HepG2 (cell line): ENCODE data around the gene GOLPH3. TPM values are rescaled to one million over a fixed set of nuclear protein-coding genes. Genes with fewer than 3 reads are reported as not detected.

Experiments used
- AGO2 ChIP-seq: fragments of 200-400 bp; formaldehyde crosslinking; optimal IDR thresholded peaks from 2 replicates; pipeline ENCODE3; 2017; ENCODE audit warnings: mild to moderate bottlenecking, low read depth, low read length, moderate library complexity
- DRAP1 ChIP-seq: IDR thresholded peaks from 2 replicates; pipeline ENCODE4 v1.6.1; 2016; ENCODE audit warnings: missing genetic modification reagents, missing compliant biosample characterization
- KDM3A ChIP-seq: IDR thresholded peaks from 2 replicates; pipeline ENCODE4 v1.6.1; 2018; ENCODE audit warnings: low read depth, missing compliant biosample characterization
- MBNL3 ChIP-seq: fragments of 250-450 bp; sonication (Bioruptor Pico); conservative IDR thresholded peaks from 2 replicates; pipeline ENCODE4 v1.8.0; 2022; ENCODE audit warnings: mild to moderate bottlenecking, inconsistent platforms
- NFE2L2 ChIP-seq: fragments of 150-350 bp; IDR thresholded peaks from 2 replicates; pipeline ENCODE4 v1.6.1; 2014; ENCODE audit warnings: low read length
- NFIB ChIP-seq: sonication (generic); formaldehyde crosslinking; IDR thresholded peaks from 2 replicates; pipeline ENCODE4 v1.9.0; 2021; ENCODE audit warnings: missing genetic modification reagents, mild to moderate bottlenecking, borderline replicate concordance
- ZFP1 ChIP-seq: IDR thresholded peaks from 2 replicates; pipeline ENCODE4 v1.6.1; 2016
- ZNF260 ChIP-seq: sonication (generic); formaldehyde crosslinking; IDR thresholded peaks from 2 replicates; pipeline ENCODE4 v1.4.0; 2020; ENCODE audit warnings: missing genetic modification reagents, low read depth, mild to moderate bottlenecking, borderline replicate concordance
- ZNF576 ChIP-seq: sonication (generic); formaldehyde crosslinking; IDR thresholded peaks from 2 replicates; pipeline ENCODE4 v1.4.0; 2020; ENCODE audit warnings: mild to moderate bottlenecking, missing genetic modification reagents
- ZNF607 ChIP-seq: sonication (generic); formaldehyde crosslinking; IDR thresholded peaks from 2 replicates; pipeline ENCODE4 v1.5.1; 2020; ENCODE audit warnings: missing genetic modification reagents, mild to moderate bottlenecking, borderline replicate concordance
- ZNF816 ChIP-seq: sonication (generic); formaldehyde crosslinking; IDR thresholded peaks from 2 replicates; pipeline ENCODE4 v1.8.0; 2022; ENCODE audit warnings: missing genetic modification reagents, mild to moderate bottlenecking, borderline replicate concordance
- ZNF883 ChIP-seq: sonication (generic); formaldehyde crosslinking; IDR thresholded peaks from 2 replicates; pipeline ENCODE4 v1.5.1; 2020; ENCODE audit warnings: mild to moderate bottlenecking, missing genetic modification reagents; ENCODE audit errors: not compliant biosample characterization
- polyA plus RNA-seq, 8 experiments: library from polyadenylated mRNA; depleted of rRNA in 3 of 8; stranded (reverse) in 7 of 8; unstranded in 1 of 8; fragments of >200 nt; fragmentation: Illumina TruSeq in 4 of 8; extraction: Trizol in 4 of 8; gene quantifications; 2 replicates each; pipeline versions ENCODE4 v1.2.1 to v1.2.3, GENCODE V29; 2011 to 2016; ENCODE audit warnings: low read depth in 4 of 8, missing spikeins in 1 of 8, mixed read lengths in 1 of 8; ENCODE audit not compliant: insufficient read depth in 1 of 8
- total RNA-seq, 5 experiments: library from RNA; depleted of rRNA; stranded (reverse); fragments of >200 nt; fragmentation: Illumina TruSeq; extraction: Trizol; gene quantifications; 2 replicates each; pipeline ENCODE4 v1.2.3, GENCODE V29; 2016; ENCODE audit warnings: low read depth in 1 of 5
- TF ChIP-seq, protein P1 (sequence below): sonication (generic); formaldehyde crosslinking; IDR thresholded peaks from 2 replicates; pipeline ENCODE4 v1.4.0; 2020; ENCODE audit warnings: mild to moderate bottlenecking, missing genetic modification reagents
- TF ChIP-seq, protein P2 (sequence below): sonication (generic); formaldehyde crosslinking; IDR thresholded peaks from 2 replicates; pipeline ENCODE4 v1.8.1; 2022; ENCODE audit warnings: low read depth, mild to moderate bottlenecking, missing genetic modification reagents
- TF ChIP-seq, protein P3 (sequence below): IDR thresholded peaks from 2 replicates; pipeline ENCODE4 v1.6.1; 2016; ENCODE audit warnings: missing biosample characterization, missing genetic modification reagents, low read depth
- TF ChIP-seq, protein P4 (sequence below): sonication (generic); formaldehyde crosslinking; IDR thresholded peaks from 2 replicates; pipeline ENCODE4 v1.5.0; 2020; ENCODE audit warnings: missing genetic modification reagents

GOLPH3 gene
- total and polyA plus RNA-seq, 2 of the 13 experiments (the other 11 are each of a cell fraction or from before 2014, with no cell fraction given) = 59.5 to 84.5 TPM

DNA sequence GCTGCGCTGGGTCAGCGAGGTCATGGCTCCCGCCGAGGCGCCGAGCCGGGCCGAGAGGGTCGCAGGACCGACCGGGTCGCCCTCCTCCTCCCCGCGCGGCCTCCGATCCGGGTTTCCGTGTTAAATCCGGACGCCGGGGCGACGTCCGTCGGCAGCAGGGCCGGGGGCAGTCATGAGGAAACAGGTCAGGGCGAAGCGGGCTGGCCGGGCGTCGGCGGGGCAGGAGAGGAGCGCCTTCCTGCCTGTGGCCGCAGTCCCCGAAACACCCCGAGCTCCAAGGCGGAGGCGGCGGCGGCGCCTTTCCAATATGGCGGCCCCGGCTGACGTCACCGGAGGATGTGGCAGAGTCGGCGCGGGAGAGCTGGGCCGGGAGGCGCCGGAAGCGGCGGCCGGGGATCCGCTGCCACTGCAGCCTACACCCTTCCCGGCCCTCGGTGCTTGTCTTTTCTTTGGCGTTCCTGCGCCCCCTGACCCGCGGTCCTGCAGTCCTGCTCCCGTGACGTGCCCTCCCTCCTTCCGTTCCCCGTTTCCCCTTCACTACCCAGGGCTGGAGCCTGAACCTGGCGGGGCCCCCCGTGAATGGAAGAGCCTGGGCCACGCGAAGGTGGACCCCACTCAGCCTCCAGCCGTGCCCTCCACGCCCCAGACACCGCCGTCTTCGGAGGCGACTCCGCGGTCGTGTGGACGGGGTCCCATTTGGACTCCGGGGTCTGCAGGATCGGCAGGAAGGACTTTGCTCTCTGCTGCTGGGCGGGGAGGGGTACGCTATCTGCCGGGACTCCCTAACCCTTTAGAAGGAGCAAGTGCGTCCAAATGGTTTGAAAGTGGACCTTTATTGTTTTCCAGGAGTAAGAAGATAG lies at the start of gene GOLPH3 (continued):
- TF ChIP-seq DRAP1 (CRISPR knock-in tag) = peak; percentile 63
- TF ChIP-seq NFIB (CRISPR knock-in tag) = no peak
- peak; percentile 75; the same call in 1 of the 2 replicates for TF ChIP-seq ZNF576 (CRISPR knock-in tag)
- TF ChIP-seq, protein P1, sequence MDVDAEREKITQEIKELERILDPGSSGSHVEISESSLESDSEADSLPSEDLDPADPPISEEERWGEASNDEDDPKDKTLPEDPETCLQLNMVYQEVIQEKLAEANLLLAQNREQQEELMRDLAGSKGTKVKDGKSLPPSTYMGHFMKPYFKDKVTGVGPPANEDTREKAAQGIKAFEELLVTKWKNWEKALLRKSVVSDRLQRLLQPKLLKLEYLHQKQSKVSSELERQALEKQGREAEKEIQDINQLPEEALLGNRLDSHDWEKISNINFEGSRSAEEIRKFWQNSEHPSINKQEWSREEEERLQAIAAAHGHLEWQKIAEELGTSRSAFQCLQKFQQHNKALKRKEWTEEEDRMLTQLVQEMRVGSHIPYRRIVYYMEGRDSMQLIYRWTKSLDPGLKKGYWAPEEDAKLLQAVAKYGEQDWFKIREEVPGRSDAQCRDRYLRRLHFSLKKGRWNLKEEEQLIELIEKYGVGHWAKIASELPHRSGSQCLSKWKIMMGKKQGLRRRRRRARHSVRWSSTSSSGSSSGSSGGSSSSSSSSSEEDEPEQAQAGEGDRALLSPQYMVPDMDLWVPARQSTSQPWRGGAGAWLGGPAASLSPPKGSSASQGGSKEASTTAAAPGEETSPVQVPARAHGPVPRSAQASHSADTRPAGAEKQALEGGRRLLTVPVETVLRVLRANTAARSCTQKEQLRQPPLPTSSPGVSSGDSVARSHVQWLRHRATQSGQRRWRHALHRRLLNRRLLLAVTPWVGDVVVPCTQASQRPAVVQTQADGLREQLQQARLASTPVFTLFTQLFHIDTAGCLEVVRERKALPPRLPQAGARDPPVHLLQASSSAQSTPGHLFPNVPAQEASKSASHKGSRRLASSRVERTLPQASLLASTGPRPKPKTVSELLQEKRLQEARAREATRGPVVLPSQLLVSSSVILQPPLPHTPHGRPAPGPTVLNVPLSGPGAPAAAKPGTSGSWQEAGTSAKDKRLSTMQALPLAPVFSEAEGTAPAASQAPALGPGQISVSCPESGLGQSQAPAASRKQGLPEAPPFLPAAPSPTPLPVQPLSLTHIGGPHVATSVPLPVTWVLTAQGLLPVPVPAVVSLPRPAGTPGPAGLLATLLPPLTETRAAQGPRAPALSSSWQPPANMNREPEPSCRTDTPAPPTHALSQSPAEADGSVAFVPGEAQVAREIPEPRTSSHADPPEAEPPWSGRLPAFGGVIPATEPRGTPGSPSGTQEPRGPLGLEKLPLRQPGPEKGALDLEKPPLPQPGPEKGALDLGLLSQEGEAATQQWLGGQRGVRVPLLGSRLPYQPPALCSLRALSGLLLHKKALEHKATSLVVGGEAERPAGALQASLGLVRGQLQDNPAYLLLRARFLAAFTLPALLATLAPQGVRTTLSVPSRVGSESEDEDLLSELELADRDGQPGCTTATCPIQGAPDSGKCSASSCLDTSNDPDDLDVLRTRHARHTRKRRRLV (CRISPR knock-in tag) = peak; percentile 91
- TF ChIP-seq ZFP1 (CRISPR knock-in tag) = peak; percentile 55; the same call in 1 of the 2 replicates
- TF ChIP-seq, protein P2, sequence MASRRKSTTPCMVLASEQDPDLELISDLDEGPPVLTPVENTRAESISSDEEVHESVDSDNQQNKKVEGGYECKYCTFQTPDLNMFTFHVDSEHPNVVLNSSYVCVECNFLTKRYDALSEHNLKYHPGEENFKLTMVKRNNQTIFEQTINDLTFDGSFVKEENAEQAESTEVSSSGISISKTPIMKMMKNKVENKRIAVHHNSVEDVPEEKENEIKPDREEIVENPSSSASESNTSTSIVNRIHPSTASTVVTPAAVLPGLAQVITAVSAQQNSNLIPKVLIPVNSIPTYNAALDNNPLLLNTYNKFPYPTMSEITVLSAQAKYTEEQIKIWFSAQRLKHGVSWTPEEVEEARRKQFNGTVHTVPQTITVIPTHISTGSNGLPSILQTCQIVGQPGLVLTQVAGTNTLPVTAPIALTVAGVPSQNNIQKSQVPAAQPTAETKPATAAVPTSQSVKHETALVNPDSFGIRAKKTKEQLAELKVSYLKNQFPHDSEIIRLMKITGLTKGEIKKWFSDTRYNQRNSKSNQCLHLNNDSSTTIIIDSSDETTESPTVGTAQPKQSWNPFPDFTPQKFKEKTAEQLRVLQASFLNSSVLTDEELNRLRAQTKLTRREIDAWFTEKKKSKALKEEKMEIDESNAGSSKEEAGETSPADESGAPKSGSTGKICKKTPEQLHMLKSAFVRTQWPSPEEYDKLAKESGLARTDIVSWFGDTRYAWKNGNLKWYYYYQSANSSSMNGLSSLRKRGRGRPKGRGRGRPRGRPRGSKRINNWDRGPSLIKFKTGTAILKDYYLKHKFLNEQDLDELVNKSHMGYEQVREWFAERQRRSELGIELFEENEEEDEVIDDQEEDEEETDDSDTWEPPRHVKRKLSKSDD (CRISPR knock-in tag) = peak; percentile 96
- TF ChIP-seq ZNF607 (CRISPR knock-in tag) = peak; percentile 85; the same call in 1 of the 2 replicates
- TF ChIP-seq MBNL3 (CRISPR knock-in tag) = no peak
- 0 out of 2 replicates have a peak, but pooled peaks have one; percentile 10 for TF ChIP-seq ZNF816 (CRISPR knock-in tag)
- no peak for TF ChIP-seq NFE2L2
- TF ChIP-seq ZNF260 (CRISPR knock-in tag) = 0 out of 2 replicates have a peak, but pooled peaks have one; percentile 25
- TF ChIP-seq KDM3A (CRISPR knock-in tag) = peak; percentile 51; the same call in 1 of the 2 replicates
- TF ChIP-seq, protein P3, sequence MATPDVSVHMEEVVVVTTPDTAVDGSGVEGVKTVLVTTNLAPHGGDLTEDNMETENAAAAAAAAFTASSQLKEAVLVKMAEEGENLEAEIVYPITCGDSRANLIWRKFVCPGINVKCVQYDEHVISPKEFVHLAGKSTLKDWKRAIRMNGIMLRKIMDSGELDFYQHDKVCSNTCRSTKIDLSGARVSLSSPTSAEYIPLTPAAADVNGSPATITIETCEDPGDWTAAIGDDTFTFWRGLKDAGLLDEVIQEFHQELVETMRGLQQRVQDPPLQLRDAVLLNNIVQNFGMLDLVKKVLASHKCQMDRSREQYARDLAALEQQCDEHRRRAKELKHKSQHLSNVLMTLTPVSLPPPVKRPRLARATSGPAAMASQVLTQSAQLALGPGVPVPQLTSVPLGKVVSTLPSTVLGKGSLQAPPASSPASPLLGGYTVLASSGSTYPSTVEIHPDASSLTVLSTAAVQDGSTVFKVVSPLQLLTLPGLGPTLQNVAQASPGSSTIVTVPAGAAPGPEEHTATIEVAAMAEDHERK (CRISPR knock-in tag) = no peak
- TF ChIP-seq, protein P4, sequence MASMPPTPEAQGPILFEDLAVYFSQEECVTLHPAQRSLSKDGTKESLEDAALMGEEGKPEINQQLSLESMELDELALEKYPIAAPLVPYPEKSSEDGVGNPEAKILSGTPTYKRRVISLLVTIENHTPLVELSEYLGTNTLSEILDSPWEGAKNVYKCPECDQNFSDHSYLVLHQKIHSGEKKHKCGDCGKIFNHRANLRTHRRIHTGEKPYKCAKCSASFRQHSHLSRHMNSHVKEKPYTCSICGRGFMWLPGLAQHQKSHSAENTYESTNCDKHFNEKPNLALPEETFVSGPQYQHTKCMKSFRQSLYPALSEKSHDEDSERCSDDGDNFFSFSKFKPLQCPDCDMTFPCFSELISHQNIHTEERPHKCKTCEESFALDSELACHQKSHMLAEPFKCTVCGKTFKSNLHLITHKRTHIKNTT (CRISPR knock-in tag) = no peak
- peak; percentile 76 for TF ChIP-seq ZNF883 (CRISPR knock-in tag)
- peak; percentile 92 for TF ChIP-seq AGO2
